IPS DF 19.7 (cell line): ENCODE results near the gene ZNF672.
"Not testable (repeated sequence)": the region's sequence is repeated elsewhere in the genome, so short reads cannot be mapped to it uniquely, and the experiment has no call there.

ENCODE experiments used
- DNase-seq: peaks from one replicate; pipeline ENCODE4 v3.0.0-alpha.2; 2013; ENCODE audit warnings: low read depth, low spot score

Gene ZNF672

GRCh38 chr1:248853663-248854375 lies 15.8 kb downstream of the ZNF672 start:
- no peak for DNase-seq

DNA sequence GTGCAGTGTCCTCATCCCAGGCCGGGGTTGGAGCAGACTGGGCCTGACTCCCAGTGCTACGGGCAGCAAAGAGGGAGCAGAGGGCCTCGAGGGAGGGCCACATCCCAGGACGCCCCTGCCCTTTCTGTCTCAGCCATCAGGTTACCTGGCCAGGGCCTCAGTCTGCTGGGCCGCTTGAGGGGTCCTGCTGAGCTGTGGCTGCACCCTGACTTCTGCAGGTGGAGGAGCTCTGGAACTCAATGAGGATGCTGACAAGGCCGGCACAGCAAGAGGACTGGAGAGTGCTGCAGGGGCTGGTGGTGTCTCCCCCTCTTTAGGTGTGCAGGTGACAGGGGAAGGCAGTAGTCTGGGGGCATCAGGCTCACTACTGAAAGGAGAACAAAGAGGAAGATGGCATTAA lies 17.6 kb downstream of the ZNF672 start:
- no peak for DNase-seq

- no peak for DNase-seq
These were observed 18.2 kb downstream of the ZNF672 start for GRCh38 chr1:248856176-248856575.

DNA sequence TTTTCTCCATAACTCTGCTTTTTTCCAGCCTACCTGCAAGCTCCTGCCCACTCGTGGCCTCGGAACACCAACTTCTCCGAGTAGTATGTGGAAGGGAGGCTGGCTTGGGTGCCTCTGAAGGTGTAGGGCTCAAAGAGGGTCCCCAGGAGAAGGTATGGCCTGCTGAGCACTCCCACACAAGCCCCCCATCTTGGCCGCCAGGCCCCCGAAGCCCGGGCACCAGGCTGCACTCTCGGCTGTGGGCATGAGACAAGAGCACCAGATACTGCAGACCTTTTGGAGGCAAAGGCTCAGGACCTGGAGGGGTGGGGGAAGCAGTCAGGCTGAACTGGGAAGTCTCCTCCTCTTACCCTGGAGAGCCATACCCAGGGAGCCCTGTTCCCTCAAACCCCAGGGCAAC lies 19.2 kb downstream of the ZNF672 start:
- no peak for DNase-seq

GRCh38 chr1:248857749-248858095 lies 19.7 kb downstream of the ZNF672 start:
- no peak for DNase-seq

GRCh38 chr1:248858096-248858890 lies 20.3 kb downstream of the ZNF672 start:
- DNase-seq: no peak

DNA sequence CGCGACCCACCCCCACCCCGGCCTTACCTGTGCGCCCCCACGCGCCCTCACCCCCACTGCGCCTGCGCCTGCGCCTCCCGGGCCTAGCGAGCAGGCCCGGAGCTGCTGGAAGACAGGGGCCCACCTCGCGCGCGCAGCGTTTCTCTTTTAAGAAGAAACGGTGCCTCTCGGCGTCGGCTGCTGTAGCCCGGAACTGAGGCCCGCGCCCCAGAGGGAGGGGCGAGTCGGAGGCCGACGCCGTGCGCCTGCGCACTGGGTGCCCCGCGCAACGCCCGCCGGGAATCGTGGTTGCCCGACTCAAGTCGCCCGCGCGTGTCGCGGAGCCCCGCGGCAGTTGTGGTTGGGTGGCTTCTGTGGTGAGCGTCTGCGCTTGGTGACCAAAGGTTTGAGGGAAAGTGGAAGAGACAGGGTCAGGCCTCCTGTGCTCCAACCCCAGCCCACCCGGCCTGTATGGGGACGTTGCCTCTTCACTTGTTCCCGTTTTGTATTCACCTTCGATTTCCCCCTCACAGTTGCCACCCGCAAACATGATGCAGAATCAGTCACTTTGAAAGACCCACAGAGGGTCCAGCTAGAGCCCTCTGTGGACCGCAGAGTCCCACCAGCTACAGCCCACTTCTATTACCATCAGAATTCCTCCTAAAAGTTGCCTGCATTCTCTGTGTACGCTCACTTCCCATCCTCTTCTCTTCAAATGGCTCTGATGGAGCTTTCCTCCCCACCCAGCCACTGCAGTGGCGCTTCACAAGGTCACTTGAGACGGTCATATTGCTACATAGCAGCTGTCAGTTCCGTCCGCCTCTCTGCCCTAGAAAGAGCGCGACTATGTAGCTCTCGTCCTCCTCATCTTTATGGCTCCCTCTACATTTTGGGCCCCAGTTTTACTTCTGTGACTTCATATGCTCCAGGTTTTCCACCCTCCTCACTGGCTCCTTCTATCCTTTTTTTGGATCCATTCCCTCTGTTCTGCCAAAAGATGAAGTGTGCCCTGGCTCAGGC lies 21.2 kb downstream of the ZNF672 start, which contains the start of gene ZNF692:
ZNF692 (minus strand) TSS at position 195 of the 999 bp plus-strand sequence. CDS start 776 bp downstream, outside the sequence.
- DNase-seq: no peak

DNA sequence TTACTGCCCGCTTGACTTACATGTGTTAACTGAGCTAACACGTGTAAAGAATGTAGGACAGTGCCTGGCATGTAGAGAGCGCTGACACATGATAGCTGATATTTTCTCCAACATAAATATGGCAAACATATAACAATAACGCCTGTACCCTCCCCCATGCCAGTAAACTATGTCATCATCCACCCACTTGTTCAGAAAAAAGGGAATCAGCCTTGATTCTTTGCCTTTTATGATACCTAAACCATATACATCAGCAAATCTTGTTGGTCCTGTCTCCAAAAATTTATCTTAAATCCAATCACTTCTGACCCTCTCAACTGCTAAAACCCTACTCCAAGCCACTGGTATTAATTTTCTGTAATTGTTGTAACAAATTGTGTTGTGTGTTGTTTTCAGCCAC lies 22.0 kb downstream of the ZNF672 start:
- no peak for DNase-seq

- DNase-seq: no peak
These were observed 23.6 kb downstream of the ZNF672 start for GRCh38 chr1:248861616-248862015.

GRCh38 chr1:248862695-248862997 lies 24.6 kb downstream of the ZNF672 start:
- DNase-seq: no peak

- DNase-seq: no peak
These were observed 25.2 kb downstream of the ZNF672 start for GRCh38 chr1:248862998-248863881.

- DNase-seq: no peak
These were observed 33.9 kb downstream of the ZNF672 start for GRCh38 chr1:248871837-248872401.

DNA sequence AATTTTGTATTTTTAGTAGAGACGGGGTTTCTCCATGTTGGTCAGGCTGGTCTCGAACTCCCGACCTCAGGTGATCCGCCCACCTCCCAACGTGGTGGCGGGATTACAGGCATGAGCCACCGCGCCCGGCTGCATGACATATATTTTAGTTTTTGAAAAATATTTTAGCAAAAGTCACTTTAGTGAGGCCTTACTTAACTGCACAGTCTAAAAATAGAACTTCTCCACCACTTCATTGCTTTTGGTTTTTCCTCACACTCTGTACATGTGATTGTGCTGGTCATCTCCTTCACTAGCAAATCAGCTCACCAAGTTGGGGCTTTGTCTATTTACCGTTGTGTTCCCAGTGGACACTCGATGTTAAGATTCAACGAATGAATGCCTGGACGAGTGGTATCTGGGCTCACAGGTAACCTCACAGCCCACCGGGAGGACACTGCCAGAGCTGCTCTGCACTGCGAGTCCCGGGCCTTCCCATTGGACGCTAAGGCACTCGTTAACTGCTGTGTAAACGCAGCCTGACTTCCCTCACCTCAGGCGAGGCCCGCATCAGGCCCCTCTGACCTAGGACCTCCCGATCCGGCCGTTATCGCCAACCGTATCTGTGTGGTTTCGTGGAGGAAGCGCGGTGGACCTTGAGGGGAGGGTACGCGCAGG lies 34.9 kb downstream of the ZNF672 start:
- no peak for DNase-seq

DNA sequence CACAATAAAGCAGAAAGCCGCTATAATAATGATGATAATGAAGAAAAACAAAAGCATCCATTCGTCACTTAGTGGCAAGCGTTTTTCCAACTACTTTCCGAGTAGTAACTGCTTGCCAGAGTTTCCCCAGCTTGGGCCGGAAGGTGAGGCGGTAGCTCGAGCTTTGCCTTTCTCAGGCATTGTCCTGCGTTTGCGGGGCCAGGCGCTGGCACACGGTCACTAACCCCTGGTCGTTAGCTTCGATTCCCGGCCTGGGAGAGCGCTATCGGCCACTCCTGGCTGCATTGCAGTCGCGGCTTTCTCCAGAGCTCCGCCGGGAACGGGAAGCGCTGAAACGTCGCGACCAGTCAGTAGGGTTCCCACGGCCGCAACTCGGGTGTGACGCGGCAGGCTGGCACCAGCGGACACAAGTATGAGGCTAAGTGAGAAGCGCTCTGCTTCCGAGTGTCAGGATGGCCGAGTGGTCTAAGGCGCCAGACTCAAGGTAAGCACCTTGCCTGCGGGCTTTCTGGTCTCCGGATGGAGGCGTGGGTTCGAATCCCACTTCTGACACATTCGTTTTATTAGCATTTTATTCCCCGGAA lies 35.5 kb downstream of the ZNF672 start:
- DNase-seq: no peak

DNA sequence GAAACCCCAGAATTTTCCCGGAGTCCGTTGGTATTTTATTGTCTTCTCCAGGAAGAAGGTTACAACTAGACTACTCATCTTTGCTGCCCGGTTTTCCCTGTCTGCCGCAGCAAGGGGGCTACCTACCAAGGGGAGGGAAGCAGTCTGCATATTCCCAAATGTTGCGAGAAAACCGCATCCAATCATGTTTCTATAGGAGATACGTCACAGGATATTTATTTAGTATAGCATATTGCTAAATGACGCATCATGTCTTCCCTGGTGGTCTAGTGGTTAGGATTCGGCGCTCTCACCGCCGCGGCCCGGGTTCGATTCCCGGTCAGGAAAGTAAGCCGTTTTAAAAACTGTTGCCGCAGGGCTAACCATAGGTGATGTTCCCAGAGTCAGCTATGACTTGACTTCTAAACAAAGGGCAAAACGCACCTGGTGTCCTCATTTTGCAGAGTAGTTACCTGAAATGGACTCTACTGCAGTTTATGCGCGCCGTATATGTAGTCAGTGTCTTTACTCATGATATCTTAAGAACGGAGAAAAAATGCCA lies 36.0 kb downstream of the ZNF672 start:
- no peak for DNase-seq

DNA sequence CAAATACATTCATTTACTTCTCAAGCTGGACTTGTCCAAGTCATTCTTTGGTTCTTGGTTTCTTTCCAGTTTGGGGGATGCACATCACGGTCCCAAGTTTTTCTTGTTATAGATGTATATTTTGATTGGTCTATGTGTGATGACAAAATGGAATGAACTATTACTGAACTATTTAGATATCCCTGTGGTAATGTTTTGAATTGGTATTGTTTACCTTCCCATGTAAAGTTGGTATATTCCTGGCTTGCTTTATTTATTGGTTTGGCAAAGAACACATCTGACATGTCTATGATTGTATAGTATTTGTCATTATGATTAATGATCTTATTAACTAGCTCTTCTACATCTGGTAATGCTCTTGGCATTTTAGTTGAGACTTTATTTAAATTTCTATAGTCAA lies 43.2 kb downstream of the ZNF672 start:
- DNase-seq: no peak

GRCh38 chr1:248882427-248882826 lies 44.4 kb downstream of the ZNF672 start:
- not testable (repeated sequence) for DNase-seq

- DNase-seq: no peak
These were observed 46.7 kb downstream of the ZNF672 start for GRCh38 chr1:248884632-248885295.

DNA sequence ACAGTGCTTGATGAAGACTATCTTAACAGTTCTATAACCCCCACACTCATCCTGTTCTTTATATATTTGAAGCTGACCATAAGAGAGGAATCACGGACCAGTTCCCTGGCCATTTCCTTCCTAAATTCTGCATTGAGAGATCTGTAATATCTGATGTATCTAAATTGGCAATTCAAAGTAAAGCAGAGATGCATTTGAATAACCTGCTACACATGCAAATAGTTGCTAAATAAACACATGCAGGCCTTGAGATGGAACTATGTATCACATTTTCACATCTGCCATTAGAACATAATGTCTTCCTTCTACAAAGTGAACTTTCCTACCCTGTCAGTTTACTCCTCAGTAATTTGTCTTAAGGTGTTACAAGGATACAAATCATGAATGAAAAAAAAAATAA lies 47.6 kb downstream of the ZNF672 start:
- no peak for DNase-seq
